ENCODE results near the gene ESR1.

- TF ChIP-seq CTCF (IDR thresholded peaks at IDR 0.05) (no peak), POLR2AphosphoS5 (IDR thresholded peaks at IDR 0.05) (peak in 1 of 2 donors; percentile 36), POLR2A (IDR thresholded peaks at IDR 0.05) (no peak)
Measured at GRCh38 chr6:152094992-152095592, 287.6 kb downstream of the ESR1 start.

All from upper lobe of left lung (tissue), 4 donors.